Measurements from ENCODE around the gene TSHZ2. TPM values are rescaled to one million over a fixed set of nuclear protein-coding genes. Genes with fewer than 3 reads are reported as not detected.
A peak's percentile ranks its signal among the peaks of the same experiment; 100 is the strongest.

TSHZ2 gene, protein sequence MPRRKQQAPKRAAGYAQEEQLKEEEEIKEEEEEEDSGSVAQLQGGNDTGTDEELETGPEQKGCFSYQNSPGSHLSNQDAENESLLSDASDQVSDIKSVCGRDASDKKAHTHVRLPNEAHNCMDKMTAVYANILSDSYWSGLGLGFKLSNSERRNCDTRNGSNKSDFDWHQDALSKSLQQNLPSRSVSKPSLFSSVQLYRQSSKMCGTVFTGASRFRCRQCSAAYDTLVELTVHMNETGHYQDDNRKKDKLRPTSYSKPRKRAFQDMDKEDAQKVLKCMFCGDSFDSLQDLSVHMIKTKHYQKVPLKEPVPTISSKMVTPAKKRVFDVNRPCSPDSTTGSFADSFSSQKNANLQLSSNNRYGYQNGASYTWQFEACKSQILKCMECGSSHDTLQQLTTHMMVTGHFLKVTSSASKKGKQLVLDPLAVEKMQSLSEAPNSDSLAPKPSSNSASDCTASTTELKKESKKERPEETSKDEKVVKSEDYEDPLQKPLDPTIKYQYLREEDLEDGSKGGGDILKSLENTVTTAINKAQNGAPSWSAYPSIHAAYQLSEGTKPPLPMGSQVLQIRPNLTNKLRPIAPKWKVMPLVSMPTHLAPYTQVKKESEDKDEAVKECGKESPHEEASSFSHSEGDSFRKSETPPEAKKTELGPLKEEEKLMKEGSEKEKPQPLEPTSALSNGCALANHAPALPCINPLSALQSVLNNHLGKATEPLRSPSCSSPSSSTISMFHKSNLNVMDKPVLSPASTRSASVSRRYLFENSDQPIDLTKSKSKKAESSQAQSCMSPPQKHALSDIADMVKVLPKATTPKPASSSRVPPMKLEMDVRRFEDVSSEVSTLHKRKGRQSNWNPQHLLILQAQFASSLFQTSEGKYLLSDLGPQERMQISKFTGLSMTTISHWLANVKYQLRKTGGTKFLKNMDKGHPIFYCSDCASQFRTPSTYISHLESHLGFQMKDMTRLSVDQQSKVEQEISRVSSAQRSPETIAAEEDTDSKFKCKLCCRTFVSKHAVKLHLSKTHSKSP (N-terminal part only)
- 1.9 and 3.5 TPM in 2 replicates for polyA plus RNA-seq (2014; cell fraction: cytosol; rRNA removed)
- 1.4 and 3.7 TPM in 2 replicates for polyA plus RNA-seq (2014; cell fraction: nucleus; rRNA removed)

DNA sequence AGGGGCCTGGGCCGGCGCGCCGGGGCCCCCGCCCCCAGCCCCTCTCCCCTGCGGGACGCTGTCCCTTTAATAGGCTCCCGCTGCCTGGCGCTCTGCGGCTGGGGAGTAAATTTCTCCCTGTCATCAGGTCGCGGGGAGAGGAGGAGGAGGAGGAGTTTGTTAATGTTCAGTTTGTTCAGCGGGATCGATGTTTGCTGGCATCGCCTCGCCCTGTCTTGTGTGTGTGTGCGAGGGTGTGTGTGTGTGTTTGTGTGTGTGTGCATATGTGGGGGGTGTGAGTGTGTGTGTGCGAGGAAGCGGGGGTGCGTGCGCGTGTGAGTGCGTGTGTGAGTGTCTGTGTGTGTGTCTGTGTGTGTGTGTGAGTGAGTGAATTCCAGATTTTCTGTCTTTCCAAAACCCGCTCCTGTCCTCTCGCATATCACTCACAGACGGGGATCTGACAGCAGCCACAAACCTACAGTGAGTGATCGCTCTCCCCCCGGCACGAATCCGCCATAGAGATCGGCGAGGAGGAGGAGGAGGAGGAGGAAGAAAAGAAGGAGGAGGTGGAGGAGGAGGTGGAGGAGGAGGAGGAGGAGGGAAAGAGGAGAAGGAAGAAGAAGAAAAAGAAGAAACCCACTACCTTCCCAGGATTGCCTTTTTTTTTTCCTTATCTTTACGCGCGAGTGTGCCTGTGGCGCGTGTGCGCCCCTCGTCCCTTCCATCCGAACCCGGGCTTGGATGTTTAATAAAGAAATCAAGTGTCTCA, at the start of gene TSHZ2:
TSHZ2 (plus strand) TSS at position 169 of the 748 bp plus-strand sequence. CDS start 936 bp downstream, outside the sequence.
- peak; percentile 85 for DNase-seq (ENCODE audit: low spot score)

DNA sequence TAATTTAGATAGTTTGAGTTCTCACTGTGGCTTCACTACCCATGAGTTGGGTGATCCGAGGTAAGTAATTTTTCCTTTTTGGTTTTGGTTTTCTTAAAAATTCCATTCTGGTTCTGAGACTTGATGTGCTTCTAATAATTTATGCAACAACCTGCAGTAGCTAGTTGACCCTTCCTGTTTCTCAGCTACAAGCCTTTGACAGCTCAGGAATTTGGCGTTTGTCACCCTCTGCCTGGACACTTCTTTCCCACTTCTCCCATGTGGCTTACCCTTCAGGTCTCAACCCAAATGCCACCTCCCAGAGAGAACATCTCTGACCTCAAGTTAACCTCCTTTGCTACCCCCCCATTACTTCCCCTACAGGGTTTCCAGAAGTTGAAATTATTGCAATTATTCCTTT, 49.7 kb upstream of the TSHZ2 start:
- no peak for DNase-seq (ENCODE audit: low spot score)

DNA sequence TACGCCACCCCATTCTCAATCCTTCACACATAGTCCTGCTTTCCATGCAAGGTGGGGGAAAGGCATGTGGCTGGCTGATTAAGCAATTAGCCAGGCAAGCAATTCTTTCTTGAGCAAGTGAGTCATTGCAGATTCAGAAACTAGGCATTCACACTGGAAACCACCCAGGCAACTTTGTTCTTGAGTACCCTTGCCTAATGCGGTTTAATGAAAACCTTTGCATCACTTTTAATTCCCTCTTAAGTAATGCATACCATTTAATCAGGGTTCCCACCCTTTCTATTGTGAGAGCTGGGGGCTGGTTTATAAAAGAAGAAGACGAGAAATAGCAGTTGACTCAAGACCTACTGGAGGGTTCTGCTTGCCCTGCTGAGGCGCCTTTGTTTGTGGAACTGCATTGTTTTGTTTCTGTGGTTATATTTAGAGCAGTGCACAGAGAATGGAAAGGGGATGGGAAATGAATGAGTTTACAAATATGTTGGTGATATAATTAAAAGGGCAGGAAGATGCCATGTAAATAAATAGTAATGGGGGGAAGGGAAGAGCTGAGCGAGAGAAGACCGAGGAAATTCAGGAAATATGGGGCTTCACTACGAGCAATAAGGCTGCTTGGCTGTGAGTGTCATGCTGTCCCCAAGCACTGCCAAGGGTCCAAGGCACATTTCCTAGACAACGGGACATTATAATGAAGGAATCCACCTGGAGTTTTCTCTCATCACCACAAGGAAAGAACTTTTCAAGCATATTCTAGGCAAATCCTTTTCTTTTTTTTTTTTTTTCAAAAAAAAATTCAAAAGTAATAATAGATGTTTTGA, 48.8 kb upstream of the TSHZ2 start:
- DNase-seq (ENCODE audit: low spot score): no peak

DNA sequence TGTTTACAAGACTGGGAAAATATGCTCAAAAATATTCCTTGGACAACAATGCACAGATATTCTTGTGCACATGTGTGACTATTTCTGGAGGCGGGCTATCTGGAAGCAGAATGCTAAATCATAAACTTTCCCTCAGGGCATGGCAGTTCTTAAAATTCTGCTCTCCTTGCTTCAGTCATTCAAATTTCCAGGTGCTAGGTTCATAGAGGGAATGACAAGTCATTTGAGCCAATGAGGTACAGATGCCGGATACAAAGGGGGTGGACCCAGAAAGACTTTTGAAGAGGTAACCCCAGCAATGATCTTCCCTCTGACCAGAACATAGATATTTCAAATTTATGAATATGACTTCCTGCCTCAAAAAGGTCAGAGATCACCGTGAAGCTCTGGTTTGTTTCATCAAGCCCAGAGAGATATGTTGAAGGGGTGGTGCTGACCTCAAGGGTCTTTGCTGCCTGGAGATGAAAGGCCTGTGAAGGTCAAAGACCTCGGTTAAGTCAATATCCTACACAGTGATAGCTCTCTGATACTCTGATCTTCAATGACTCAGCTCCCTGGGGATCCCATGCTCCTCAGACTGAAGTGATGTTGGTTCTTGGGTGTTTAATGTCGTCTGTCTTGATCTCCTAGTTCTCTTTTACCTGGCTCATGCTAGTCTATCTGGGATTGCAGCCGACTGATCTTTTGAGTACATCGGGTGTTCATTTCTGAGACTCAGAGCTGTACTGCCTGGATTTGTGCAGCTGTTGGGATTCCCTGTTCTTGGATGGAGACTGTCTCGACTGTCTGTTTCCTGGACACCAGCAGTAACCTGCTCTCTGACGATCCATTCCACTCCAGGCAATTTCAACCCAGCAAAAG, 47.5 kb upstream of the TSHZ2 start:
- peak; percentile 11 for DNase-seq (ENCODE audit: low spot score)

DNA sequence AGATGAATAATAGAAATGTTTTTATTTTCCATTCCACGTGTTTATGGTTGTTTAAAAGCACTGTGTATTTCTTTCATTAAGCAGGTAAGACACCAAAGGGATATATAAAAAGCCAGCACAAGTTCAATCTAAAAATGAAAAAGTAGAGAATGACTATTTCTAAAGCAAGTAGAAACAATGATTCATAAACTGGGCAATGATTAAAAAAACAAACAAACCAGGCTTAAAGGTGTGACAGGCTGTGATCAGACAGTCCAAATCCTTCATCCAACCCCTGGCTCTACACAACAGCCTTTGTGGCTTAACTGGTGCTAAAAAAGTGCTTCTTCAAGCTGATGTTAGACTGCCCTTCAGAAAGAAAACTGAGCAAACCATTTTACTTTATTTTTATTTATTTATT, 45.7 kb upstream of the TSHZ2 start:
- DNase-seq (ENCODE audit: low spot score): no peak

DNA sequence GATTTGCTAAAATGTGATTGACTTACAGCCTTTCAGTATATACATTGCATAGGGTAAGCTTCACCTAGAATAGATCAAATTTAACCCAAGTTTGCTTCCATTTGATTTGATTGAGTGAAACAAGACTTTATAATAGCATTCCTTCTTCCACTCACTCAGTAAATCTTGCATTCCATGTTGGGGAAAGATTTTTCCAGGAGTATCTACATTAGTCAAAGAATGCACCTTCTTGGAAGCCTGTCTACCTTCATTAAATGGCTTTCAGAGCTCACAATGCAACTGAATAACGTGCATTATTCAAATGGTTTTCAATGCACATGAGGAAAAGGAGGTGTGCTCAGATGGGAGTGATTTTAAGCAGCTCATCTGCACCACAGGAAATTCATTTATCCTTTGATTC, 38.3 kb upstream of the TSHZ2 start:
- no peak for DNase-seq (ENCODE audit: low spot score)

DNA sequence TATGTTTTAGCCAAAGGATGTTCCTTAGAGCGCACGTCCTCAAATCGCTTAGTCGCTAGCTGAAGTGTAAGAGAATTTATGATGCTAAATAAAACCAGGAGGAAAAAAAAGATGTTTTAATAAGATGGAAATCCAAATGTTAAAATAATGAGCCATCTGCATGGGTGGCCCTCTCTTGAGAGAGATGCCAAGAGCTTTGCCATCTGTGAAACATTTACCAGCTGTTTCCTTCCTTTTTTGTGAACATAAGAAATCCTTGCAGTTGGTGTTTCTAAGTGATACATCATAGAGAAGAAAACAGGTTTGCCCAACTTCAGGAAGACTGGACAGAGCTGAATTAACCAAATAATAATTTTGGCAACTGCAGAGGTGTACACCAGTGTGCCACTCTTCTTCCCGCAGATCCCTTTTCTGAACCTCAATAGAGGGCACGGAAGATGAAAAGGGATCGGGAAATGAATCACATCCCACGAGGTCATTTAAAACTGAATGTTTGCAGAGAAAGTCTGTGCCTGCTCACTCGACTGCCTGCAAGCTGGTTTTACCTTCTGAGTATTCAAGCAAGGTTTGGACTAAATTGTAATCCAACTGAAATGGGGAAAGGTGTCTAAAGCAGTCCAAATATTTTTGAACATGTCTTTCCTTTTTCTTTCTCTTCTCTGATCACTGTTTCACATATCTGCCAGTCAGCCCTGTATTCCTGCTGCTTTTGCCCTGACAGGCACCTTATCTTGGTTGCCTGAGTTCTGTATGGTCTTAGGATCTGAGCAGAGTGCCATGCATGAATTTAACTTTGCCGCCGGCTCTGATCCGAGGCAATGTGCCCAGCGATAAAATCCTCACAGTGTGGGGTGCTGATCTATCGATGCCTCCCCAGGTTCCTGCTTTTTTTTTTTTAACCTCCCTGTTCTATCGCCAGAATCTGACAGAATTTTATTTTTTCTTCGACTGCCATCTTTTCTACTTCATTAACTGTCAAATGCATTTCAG, 35.5 kb upstream of the TSHZ2 start:
- DNase-seq (ENCODE audit: low spot score): no peak

DNA sequence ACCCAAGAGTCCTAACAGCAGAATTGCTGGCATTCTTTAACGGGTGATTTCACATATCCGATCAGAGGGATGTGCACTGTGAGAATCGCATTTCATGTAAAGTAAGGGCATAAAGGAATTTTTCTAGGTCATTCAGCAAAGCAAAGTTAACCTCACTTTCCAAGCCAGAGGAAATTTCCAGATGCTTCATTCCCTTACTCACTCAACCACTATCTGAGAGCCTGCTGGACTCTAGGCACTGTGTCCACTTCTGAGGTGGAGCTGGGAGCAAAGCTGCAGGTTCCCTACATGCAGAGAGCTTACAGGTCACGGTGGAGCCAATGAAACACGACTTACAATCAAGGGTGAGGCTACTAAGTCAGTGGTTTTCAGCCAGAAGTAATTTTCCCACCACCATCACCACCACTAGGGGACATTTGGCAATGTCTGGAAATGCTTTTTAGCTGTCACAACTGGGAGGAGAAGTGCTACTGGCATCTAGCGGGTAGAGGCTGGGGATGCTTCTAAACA, 34.5 kb upstream of the TSHZ2 start:
- peak; percentile 63 for DNase-seq (ENCODE audit: low spot score)

DNA sequence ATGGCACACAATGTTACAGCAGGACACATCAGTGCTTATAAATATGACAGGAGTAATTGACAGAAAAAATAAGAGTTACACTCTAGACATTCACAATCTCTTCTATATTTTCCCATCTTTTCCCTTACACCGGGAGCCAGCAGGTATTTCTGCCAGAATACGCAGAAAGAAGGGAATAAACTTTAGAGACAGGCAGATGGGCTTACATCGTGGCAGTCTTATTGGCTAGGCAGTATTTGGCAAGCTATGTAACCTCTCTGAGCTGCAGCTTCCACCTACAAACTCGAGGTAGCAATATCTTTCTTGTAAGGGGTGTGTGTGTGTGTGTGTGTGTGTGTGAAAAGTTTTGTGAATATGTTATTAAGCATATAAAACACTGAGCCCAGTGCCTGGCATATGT, 33.0 kb upstream of the TSHZ2 start:
- no peak for DNase-seq (ENCODE audit: low spot score)

DNA sequence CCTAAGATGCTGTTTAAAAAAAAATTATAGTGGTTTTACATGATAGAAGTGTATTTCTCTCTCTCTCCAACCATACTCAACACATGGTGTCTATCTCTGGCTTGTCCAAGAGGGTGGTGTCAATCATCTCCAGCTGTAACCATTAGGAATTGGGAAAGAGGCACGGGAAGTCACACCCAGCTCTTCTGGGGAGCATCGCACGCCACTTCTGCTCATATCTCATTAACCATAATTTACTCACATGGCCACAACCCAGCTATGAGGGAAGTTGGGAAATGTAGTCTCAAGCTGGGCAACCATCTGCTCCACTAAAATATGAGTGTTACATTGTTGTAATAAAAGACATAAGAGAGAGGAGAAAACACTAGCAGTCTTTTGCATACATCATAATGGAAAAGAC, 30.4 kb upstream of the TSHZ2 start:
- no peak for DNase-seq (ENCODE audit: low spot score)

DNA sequence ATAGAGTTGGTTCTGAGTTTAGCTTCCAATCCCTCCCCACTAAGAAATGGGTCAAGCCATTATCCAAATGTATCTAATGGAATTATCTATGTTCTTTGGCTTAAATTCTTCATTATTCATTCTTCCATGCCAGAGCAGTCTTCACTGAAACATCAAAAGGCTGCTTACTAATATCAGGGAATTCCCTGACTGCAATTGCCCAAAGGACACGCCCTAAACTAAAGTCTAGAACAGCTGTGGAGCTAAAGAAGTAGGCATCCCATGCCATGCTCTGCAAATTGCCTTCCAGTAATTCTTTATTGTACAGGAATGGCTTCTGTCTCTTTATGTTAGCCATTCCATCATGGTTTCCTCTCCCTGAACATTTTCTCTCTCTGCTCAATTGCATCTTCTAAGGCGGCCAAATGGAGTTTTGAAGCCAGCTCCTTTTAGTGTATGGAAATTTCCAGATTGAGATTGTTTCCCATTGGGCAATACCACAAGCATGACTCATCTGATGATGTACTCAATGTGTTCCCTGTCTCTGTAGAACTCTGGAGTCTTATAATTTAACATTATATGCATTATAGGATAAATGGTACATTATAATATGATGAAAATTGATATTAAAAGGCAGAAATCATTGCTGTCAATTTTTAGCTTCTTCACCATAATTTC, 28.8 kb upstream of the TSHZ2 start:
- no peak for DNase-seq (ENCODE audit: low spot score)

DNA sequence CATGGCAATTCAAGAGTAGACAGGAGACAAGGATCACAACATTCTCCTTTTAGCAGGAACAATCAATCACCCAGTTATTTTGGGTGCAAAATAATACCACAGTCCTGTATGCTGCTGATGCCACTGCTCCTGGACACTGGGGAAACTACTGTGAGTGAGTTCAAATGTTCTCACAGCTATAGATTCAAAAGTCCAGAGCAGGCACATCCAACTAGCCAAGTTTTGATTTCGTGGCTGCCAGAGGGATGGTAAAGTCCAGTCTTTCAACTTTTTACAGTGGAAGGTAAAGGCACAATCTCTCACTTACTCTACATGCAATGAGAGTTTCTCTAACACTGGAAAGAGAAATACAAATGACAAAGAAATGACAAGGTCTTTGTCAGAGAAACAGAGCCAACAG, 26.9 kb upstream of the TSHZ2 start:
- DNase-seq (ENCODE audit: low spot score): no peak

DNA sequence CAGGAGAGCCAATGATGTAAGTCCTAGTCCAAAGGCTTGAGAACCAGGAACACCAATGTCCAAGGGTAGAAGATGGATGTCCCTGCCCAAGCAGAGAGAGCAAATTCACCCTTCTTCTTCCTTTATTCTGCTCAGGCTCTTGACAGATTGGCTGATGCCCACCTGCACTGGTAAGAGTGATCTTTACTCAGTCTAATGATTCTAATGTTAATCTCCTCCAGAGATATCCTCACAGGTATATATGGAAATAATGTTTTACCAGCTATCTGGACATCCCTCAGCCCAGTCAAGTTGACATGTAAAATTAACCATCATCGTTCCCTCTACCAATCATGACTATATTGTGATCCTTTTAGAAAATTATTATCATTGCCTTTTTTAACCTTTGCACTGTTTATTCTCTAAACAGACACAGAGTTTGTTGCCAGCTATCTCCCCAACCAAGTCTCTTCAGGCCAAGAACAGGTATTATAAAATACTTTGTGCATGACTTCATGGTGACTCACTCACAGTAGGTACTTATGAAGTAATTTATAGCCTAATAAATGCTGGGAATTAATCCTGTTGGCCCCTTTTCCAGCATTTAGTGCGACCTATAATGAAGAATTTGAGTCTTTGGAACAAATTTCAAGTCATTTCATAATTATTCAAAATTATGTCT, 26.2 kb upstream of the TSHZ2 start:
- no peak for DNase-seq (ENCODE audit: low spot score)

DNA sequence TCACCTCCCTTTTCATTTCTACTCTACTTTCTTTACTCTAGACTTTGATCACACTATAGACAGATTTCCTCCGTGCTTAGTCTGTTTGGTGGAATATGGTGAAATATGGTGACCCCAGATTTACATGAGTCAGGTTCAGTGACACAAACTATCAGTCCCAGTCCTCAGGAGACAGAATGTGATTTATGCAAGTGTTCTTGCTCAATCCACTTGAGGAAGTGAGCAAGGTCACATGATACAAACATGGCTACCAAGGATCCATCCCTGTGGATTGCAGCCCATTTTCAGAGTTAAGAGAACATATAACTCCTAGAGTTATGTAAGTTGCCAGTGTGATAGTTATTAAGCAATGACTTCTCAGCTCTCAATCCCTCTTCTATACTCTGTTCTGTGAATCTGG, 23.7 kb upstream of the TSHZ2 start:
- no peak for DNase-seq (ENCODE audit: low spot score)

DNA sequence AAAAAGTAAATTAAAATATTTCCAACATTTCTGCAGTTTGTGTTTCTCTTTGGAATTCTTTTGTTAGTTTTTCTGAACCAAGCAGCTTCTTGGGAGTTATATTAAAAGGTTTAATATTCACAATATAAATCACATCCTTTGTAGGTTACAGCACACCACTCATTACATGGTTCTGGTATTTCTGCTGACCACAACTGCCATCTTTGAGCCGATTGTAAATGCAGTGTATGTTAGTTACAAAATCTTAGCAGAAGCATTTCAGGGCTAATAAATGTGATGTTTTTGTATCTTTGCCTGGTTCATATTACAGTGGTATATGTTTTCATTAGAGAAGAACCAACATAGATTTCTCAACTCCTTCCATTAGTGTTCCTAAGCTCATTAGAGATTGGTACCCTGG, 19.1 kb upstream of the TSHZ2 start:
- DNase-seq (ENCODE audit: low spot score): no peak

DNA sequence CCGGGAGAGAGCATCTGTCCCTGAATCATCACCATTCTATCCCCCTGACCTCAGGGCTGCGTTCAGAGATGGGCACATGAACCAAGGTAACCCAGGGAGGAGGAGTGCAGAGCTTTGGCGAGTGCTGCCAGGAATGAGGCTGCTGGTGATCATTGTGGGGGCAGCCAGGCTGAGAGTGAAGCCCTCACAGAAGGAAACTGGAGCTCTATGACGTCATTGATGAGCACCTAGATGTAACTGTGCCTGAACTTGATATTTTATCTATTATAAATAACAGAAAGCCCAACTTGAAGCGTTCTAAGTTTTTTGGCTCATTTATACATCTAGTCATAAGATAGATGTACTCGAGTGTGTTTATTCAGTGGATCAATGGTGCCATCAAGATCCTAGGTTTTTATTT, 17.3 kb upstream of the TSHZ2 start:
- DNase-seq (ENCODE audit: low spot score): no peak

DNA sequence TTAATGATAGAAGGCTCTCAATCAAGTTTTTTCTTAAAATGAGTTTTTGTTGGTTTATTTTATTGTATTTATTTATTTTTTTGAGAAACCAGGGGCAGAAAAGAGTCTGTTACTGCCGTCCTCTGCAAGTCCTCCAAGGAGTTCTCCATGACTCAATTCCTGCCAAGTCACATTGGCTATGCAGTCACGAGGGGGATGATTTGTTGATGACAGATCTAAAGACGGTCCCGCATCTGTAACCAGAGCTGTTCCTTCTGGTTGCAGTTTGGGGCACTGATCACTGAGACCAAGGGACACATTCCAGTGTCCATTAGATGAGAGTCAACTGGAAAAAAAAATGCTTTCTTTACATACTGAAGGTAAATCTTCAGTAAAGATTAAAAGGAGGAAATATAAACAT, 13.9 kb upstream of the TSHZ2 start:
- DNase-seq (ENCODE audit: low spot score): peak; percentile 49
